Measurements from ENCODE around the gene HNF4A.

HNF4A gene

DNA sequence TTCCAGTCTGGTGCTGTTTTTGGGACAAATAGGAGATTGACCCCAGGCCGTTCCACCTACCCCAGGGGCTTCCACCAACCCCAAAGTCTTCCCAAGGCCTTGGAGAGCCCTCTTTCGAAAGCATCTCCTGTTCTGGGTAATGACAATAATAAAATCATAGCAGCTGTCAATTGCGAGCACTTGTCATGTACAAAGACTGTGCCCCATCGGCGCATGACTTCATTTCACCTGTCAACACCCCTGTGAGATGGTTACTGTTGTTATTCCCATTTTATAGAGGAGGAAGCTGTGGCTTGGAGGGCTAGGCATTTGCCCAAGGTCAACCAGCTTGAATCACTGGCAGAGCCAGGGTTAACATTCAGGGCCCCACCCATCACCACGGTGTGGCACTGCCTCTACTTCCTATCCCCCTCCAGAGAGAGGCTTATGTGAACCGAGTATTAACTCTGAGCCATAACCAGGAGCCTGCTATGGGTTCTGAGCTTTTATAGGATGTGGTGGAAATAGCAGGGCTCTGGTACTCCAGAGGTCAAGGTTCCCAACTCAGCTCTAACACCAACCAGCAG, 51.2 kb downstream of the HNF4A start:
- no peak for DNase-seq

DNA sequence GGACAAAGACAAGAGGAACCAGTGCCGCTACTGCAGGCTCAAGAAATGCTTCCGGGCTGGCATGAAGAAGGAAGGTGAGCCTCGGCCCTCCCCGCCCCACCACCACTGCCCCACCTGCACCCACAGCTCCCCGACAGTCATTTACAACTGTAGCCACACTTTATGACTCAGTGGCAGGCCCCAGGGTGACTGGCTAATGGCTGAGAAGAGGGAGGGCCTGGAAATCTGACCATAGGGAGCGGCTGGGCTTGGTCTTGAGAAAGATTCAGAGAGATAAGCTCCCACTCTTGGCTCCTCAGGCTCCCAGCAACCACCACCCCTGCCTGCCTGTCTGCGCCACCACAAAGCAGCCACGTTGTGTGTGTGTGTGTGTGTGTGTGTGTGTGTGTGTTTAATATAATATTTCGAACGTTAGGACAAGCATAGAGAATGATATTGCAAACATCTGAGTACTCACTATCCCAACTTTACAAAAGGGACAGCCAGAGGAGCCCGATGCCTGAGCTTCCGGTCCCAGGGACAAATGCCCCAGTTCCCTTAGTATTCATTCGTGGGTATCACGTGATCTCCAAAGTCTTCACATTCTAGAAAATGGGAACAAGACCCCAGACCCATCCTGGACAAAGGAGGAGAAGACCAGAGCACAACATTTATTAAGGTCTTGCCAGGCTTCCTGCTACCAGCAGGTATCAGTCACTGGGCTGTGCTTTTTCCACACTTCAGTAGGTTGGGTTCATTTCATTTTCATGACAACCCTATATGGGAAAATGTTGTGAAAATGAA, 52.1 kb downstream of the HNF4A start:
- DNase-seq: peak; percentile 20

DNA sequence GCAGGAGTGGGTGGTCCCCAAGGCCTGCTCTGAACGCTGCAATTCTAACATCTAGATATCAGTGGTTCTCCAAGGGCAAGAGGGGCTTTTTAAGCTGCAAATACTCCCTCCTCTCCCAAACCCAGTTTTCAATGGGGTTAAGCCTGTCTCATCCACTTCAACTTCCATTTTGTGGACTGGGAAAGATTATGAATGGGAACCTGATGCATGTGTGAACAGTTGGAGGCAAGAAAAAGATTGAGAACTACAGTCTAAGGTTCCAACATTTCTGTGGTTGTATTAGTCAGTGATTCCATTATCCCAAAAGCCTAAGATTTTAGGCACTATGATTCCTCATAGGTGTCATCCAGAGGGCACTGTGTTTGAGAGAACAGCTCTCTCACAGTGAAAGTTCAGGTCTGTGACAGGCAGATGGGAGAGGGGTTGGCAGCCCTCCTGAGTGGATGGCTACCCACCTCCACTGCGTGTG, 53.7 kb downstream of the HNF4A start:
- peak; percentile 77 for DNase-seq

DNA sequence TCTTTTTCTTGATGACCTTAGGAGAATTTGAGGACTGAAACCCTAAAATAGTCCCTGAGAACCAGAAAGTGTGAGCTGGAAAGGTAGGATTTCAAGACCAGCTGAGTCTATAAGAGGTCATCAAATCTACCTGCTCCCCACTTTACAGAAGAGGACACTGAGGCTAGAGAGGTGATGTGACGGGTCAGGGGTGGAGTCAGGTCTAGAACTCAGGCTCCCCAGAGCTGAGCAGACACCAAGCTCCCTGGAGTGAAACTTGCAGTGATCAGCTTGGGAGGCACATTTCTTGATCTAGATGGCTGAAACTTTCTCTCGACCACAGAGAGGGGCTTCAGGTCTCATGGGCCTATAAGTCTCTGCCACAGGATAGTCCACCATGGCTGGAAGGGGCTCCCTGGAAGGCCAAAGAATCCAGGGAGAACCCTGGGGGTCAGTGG, 55.1 kb downstream of the HNF4A start:
- no peak for DNase-seq

DNA sequence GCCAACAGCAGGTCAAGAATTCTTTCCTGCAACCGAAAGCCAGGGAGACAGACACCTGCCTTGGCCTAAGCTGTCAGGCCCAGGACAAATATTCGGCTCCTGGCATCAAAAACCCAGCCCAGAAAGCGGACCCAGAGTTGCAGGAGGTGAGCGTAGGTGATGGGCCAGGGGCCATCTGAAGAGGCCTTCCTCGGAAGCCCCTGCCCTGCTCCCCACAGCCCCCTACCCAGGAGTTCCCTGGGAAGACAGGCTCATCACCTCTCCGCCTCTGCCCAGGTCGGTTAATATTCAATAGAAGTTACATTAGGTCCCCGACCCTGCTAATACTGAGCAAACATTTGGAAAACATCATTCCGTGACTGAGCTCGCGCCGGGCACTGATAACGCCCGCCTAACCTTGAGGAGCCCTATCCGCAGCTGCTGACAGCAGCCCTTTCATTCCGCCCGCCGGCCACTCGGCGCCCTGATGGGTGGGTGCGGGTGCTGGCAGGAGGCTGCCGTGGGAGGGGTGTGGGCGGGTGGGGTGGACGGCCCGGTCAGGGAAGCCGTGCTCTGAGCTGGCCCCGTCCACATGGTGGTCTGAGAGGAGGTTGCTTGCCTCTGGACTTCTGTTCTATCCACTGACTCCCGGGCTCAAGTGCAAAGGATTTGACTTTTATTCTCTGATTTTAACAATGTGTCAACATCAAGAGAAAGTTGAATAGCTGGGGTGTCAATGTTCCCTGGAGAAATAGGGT, 55.7 kb downstream of the HNF4A start:
- DNase-seq: no peak

DNA sequence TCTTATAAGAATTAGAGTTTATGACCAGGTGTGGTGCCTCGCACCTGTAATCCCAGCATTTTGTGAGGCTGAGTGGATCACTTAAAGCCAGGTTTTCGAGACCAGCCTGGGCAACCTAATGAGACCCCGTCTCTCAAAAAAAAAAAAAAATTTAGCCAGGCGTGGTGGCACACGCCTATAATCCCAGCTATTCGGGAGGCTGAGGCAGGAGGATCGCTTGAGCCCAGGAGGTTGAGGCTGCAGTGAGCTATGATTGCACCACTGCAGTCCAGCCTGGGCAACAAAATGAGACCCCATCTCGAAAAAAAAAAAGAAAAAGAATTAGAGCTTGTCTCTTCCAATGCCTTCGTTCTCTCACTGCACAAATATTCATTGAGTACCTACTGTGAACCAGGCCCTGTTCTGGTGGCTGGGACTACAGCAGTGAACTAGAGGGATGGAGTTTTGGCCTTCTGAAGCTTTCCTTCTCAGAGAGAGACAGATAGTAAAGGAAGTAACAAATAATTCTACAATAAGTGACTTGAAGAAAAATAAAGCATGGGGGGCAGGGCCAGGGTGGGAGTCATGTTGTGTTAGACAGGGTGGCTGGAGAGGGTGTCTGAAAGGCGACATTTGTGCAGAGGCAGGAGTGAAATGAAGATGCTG, 56.4 kb downstream of the HNF4A start:
- DNase-seq: no peak

DNA sequence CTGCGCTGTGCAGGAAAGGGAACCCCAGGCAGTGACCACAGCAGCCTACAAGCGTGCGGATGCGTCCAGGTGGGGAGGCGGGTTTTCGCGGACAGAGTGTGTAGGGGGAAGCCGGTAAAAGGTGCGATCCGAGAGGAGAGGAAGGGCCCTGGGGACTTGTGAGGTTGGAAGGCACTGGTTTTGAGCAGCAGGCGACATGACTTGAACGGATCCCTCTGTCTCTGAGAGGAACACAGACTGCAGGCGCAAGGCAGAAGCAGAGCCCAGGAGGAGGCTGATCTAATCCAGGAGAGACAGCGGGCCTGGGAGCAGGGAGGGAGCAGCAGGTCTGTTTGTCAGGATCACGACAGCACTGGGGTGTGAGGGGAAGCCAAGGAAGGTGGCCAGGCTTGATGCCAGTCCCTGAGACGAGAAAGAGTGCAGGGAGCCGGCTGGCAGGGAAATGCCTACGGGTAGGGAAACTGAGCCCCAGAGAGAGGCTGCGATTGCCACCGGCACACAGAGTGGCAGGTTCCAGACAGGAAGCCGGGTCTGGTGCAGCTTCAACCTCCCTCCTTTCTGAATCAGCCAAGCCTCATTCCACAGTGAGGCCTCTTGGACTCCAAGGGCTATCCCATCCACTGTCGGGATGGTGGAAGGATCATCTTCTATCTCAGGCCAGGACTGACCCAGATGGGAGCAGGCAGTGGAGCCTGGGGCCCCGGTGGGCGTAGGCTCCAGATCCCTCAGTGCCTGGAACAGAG, 57.1 kb downstream of the HNF4A start:
- no peak for DNase-seq

DNA sequence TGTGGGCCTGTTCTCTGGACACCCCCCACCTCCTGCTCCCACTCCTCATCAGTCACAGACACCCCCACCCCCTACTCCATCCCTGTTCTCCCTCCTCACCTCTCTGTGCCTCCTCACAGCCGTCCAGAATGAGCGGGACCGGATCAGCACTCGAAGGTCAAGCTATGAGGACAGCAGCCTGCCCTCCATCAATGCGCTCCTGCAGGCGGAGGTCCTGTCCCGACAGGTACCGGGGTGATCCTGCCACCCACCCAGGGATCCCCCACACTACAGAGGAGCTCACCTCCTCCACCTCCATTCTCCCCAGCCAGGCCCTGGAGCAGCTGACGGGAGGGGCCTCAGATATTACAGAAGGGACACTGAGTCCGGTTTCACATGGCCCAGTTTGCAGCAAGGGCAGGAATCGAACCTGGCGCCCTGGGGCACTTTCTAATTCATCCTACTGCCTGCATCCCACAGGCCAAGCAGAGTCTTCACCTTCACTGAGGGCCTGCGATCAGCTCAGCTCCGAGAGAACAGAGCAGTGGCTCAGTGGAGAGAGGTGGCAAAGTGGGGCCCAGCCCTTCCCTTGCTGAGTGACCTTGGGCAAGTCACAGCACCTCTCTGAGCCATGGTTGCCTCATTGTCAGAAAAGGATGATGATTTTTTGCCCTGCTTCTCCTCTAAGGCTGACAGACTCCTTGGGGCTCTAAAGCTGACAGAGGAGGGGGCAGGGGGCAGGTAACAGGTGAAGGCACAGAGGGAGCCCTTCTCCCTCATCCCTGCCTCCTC, 58.3 kb downstream of the HNF4A start:
- no peak for DNase-seq

DNA sequence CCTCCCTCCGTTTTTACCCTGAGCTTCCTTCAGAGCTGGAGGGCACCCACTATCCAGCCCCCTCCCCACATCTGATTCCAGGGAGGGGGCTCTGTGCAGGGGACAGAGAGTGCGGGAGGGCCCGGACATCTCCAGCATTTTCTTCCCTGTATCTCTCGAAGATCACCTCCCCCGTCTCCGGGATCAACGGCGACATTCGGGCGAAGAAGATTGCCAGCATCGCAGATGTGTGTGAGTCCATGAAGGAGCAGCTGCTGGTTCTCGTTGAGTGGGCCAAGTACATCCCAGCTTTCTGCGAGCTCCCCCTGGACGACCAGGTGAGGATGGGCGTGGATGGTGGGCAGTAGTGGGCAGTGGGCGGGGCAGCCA, 58.8 kb downstream of the HNF4A start:
- no peak for DNase-seq

DNA sequence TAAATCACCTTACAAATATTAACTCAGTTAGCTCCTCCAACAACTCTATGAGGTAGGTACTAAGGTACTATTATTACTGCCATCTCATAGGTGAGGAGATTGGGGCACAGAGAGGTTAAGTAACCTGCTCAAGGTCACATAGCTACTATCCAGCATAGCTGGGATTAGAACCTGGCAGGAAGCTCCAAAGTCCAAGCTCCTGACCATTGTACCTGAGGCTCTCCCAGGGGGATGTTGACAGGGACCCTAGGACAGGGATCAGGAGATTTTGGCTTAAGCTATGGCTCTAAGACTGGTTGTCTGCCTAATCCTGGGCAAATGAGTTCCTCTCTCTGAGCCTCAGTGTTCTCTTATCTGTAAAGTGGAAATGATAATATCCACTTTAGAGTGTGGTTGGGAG, 59.3 kb downstream of the HNF4A start:
- DNase-seq: no peak

DNA sequence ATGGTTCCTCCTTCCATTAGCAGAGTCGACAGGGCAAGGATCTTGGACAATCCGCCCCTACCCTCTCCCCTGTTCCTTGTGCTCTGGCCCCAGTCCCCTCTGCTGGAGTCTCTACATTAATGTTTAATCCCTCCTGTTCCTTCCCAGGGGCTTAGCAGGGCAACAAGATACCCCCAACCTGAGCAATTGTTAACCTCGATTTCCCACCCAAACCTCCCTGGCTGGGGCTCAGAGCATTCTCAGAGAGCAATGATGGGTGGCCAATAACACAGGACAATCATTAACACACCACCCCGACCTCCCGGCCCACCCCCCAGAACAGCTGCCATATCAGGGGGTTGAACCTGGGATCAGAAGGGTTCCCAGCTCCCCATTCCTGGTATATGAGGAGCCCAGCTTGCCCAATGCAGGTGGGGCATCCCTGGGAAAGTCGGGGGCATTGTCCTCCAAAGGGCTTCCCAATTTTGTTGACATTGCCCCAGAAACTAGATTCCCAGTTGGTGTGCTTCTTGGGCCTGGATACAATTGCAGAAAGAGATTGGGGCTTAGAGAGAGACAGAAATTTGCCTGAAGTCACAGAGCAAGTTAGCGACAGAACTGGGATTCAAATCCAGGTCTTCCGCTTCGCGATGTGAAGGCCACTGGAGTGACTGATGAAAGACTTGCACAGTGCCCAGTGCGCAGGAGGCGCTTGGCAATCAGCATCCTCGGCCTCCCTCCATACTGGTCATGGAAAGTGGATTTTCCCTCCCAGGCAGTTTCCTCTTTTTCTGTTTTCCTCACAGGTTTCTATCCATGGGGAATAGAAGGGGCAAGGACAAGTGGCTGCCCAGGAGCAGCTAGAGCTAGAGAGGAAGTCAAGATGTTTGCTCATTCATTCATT, 60.6 kb downstream of the HNF4A start:
- no peak for DNase-seq

DNA sequence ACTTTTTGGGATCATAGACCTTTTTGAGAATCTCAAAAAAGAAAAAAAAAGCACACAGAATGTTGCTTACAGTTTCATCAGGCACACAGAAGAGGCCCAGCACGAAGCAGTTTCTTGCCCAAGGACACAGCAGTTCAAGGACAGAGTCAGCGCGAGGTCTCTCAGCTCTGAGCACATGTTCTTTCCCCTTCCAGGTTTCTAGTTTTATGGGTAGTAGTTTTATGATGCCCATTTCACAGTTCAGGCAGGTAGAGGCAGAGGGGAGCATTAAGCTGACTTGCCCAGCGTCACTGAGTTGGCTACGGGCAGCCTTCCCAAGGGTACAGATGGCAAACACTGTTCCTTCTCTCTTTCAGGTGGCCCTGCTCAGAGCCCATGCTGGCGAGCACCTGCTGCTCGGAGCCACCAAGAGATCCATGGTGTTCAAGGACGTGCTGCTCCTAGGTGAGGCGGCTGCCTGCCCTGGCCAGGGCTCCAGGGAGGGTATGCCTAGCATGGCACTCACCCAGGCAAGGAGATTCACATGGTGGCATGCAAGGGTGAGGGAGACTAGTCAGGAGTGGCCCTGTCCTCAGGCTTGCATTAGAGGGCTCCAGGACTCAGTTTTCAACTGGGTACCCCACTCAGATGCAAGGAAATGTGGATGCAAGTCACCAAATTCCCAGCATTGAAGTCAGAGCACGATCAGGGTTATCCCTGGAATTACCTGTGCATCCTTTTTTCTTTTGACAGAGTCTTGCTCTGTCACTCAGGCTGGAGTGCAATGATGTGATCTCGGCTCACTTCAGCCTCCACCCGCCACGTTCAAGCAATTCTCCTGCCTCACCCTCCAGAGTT, 62.8 kb downstream of the HNF4A start:
- no peak for DNase-seq

DNA sequence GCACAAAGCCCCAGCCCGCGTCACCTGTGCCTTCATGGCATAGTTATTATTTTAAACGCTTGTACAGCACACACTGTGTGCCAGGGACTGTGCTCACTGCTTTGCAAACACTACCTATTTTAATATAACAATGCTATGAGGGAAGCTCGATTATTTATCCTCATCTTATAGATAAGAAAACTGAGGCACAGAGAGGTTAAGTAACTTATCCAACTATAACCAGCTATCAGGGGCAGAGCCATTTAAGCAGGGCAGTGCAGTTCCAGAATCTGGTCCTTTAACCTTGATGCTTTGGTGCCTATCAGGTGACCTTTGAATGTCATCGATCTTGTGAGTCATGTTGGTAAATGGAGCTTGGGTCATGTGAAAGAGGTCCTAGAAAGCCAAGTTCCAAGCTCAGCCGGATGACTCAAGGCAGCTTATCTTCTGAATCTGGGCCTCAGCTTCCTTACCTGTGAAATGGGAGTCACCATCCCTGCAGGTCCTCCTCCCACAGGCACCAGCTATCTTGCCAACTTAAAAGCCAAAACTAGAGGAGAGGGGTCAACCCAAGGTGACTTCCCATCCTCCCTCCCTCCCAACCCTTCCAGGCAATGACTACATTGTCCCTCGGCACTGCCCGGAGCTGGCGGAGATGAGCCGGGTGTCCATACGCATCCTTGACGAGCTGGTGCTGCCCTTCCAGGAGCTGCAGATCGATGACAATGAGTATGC, 63.8 kb downstream of the HNF4A start:
- no peak for DNase-seq

DNA sequence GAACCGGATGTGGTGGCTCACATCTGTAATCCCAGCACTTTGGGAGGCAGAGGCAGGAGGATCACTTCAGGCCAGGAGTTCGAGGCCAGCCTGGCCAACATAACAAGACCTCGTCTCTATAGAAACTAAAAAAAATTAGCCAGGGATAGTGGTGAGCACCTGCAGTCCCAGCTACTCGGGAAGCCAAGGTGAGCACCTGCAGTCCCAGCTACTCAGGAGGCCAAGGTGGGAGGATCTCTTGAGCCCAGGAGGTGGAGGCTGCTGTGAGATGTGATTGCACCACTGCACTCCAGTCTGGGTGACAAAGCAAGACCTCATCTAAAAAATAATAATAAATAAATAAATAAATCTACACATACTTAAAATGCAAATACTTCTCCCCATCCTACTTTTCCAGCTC, 65.0 kb downstream of the HNF4A start:
- DNase-seq: no peak

DNA sequence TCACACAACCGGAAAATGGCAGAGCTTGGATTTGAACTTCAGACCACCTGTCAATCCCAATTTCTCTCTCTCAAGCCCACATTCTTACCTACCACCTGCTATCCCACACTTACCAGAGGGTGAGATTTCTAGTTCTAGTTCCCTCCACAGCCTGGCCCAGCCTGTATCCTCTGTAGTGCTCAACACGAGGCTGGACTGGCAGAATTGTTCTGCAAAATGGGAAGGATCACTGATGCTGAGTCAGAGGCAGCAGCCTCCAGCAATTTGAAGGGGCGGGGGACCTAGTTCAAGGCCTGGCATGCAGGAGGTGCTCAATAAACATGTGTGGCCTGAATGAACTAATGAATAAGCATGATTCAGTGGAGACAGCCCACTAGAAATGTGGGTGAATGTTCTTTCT, 66.6 kb downstream of the HNF4A start:
- peak; percentile 4 for DNase-seq

DNA sequence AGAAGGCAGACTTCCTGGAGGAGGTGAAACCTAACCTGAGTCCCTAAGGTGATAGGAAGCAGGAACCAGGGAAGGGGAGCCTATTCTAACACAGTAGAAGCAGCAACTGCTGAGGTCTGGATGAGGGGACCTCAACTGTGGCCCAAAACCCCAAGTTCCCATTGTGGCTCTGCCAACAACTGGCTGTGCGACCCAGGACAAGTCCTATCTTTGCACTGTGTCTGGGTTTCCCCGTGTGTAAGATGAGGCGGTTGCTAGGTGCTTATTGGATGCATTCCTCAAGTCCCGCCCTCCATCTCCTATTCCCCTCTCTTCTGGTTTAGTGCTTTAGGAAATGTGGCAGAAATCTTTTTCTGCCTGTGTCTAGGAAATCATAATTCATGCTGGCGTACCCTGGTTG, 68.0 kb downstream of the HNF4A start:
- DNase-seq: no peak

DNA sequence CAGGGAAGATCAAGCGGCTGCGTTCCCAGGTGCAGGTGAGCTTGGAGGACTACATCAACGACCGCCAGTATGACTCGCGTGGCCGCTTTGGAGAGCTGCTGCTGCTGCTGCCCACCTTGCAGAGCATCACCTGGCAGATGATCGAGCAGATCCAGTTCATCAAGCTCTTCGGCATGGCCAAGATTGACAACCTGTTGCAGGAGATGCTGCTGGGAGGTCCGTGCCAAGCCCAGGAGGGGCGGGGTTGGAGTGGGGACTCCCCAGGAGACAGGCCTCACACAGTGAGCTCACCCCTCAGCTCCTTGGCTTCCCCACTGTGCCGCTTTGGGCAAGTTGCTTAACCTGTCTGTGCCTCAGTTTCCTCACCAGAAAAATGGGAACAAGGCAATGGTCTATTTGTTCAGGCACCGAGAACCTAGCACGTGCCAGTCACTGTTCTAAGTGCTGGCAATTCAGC, 68.6 kb downstream of the HNF4A start:
- DNase-seq: no peak

DNA sequence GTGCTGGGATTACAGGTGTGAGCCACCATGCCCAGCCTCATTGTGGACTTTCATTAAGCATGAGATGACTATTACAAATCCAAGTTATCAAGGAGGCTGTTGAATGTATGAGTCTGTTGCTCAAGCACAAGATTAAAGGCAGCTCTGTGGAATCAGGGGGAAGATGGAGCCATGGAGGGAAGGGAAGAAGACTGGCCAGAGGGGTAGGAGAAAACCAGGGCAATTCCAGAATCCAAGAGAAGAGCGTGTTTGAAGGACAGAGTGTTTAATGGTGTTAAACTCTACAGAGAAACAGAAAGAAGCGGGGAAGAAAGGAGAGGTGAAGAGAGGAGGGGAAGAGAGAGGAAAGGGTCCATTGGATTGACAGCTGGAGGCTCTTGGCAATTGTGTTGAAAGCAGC, 70.4 kb downstream of the HNF4A start:
- DNase-seq: no peak

Measured in fibroblast of skin of abdomen (primary cell).